Measurements from ENCODE around the gene PPARD.

Gene PPARD

DNA sequence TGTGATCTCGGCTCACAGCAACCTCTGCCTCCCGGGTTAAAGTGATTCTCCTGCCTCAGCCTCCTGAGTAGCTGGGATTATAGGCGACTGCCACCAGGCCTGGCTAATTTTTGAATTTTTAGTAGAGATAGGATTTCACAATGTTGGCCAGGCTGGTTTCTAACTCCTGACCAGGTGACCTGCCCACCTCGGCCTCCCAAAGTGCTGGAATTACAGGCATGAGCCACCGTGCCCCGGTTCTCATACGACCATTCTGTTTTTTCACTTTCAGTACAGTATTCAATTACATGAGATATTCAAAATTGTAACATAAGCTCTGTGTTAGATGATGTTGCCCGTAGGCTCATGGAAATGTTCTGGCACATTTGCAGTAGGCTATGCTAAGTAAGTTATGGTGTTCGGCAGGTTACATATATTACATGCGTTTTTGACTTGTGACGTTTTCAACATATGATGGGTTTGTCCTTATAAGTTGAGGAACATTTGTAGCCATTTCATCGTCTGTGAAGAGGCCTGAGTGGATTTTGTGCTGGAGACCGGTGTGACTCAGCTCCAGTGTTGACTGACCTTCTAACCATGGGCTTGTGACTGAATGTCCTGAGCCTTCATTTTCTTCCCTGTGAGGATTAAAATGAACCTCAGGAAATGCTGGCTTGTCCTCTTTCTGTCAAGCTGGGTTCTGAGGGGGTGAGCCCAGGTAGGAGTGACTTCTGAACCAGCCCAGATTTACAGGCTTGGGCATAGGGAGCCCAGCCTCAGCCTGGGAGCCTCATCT, 12.2 kb downstream of the PPARD start:
- no peak for DNase-seq (ENCODE audit: low read depth)

DNA sequence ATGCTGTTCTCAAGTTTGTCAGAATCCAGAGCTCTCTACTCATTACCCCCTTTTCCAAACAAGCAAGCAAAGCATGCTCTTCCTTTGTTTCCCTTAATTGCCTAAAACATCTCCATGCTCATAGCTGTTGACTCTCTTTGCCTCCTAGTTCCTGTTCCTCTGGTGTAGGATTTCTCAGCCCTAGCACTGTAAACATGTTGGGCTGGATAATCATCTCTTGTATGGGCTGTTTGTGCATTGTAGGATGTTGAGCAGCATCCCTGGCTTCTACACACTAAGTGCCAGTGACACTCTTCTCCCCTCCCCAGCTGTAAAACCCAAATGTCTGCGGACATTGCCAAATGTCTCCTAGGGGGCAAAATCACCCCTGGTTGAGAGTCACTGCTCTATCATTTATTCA, 14.0 kb downstream of the PPARD start:
- no peak for DNase-seq (ENCODE audit: low read depth)

DNA sequence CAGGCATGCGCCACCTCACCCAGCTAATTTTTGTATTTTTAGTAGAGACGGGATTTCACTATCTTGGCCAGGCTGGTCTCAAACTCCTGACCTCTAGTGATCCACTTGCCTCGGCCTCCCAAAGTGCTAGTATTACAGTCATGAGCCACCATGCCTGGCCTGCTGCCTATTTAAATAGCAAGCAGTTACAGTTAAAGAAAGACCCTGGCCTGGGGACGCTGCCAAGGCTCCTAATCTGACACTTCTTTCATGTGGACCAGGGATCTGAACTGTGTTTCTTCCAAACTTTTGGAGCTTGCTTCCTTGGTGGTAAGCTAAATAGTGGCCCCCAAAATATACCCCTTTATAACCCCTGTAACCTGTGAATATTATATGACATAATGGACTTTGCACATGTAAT, 15.3 kb downstream of the PPARD start:
- DNase-seq (ENCODE audit: low read depth): no peak

DNA sequence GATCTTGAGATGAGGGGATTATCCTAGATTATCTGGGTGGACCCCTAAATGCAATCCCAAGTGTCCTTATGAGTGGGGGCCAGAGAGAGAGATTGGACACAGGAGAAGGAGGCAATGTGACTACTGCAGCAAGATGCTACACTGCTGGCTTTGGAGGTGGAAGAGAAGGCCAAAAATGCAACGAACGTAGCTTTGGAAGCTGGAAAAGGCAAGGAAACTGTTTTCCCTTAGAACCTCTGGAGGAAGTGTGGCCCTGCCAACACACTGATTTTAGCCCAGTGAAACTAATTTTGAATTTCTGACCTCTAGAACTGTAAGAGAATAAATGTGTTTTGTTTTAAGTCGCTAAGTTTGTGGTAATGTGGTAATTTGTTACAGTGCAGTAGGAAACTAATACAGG, 15.7 kb downstream of the PPARD start:
- no peak for DNase-seq (ENCODE audit: low read depth)

DNA sequence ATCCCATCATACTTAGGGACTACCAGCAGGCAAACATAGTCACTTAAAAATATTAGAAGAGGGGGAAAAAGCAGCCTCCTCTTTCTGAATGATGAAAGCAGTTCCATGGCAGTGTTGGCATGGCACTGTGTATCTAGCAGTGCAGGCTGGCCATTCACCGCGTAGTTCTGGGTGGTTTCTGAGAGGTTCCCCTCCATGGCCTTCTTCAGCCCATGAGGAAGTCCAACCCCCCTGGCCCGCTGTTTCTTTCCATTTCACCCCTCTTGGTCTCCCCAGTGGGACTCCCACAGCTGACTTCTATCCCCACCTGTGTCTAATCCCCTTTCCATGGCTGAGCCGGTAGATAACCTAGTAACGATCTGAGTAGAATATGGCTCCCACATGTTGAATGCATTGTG, 17.0 kb downstream of the PPARD start:
- DNase-seq (ENCODE audit: low read depth): no peak

DNA sequence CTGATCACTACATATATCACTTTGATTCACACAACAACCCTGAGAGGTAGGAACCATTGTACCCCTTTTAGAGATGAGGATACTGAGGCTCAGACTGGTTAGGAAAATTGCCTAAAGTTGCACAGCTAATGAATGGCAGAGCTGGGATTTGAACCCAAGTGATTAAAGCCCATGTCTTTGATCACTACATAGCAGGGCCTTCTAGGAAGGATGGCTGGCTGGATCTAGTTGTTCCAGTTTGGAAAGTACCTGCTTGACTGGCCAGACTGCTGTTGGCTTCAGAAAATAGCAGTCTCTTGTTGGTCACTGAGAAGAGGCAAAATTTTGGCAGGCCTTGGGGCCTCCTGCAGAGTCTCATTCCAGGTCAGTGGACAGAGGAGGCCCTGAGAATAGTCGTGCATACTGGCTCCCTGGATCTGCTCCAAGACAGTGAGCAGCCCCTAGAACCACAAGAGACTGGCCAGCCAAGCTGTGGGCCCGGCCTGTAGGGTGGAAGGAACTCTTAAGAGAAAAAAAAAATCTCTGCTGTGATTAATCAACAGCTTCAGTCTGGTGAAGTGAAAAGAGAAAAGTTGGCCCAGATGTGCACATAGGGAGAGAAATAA, 17.5 kb downstream of the PPARD start:
- no peak for DNase-seq (ENCODE audit: low read depth)

DNA sequence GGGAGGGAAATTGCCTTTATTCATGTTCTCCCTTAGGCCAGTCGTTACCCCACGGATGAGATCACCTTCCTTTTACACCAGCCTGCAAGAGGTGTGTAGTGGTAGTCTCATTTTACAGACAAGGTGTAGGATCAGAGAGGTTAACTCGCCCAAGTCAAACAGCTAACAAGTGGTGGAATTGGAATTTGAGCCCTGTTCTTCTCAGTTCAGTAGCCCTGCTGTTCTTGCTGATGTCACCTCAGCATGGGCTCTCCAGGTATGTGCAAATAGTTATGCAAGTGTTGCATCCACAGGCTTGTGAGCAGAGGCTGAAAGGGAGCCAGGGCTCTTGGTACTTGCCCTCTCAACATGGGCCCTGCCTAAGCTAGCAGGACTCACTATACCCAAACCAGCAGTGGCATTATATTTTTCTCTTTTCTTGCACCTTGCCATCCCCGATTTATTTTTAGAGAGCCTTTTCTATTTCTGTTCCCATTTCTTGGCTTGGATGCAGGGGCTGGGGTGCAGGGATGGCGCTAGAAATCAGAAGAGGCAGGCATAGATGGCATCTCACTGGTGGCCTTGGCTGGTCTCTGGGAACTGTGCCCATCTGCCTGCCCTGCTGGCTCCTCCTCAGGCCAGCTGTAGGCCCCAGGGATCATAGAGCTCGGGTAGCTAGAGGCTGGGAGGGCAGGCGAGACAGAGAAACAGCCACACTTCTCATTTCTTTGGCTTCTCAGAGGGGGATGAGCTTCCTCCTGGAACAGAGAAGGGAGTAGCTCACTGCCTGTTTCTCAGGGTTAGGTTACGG, 18.2 kb downstream of the PPARD start:
- DNase-seq (ENCODE audit: low read depth): no peak

DNA sequence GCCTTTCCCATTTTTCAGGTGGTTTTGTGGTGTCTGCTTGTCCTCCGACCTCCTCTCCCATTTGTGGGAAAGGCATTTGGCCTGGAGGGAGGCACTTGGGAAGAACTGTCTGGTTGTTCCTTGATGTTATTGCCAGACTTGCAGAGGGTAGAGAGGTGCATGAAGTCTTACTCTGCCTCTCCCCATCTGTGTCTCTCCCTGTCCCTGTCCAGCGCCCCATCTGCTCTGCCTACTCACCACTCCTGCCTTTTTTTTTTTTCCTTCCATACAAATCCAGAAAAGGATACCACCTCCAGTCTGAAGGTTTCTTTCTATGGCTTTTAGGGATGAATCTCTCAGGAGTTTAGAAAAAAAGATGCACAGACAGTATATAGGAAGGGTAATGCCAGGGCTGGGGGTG, 19.8 kb downstream of the PPARD start:
- DNase-seq (ENCODE audit: low read depth): no peak

DNA sequence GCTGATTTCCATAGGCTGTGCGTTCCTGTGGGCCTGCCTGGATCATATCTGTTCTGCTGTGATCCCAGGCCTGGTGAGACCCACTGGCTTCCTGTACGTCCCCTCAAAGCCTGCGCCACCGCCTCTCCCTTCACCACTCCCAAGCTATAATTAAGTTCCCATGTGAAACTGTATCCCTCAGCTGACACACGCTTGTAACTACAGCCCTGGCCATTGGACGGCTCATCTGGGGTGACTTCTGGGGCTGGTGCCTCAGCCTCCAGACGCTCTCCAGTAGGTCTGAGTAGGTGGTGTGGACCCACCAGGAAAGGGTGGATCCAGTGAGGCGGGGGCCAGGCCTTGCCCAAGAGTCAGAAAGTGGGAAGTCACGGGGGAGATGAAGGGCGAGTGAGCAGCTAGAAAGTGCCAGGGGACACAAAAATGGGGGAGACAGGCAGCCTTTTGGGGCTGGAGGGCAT, 21.0 kb downstream of the PPARD start:
- no peak for DNase-seq (ENCODE audit: low read depth)

DNA sequence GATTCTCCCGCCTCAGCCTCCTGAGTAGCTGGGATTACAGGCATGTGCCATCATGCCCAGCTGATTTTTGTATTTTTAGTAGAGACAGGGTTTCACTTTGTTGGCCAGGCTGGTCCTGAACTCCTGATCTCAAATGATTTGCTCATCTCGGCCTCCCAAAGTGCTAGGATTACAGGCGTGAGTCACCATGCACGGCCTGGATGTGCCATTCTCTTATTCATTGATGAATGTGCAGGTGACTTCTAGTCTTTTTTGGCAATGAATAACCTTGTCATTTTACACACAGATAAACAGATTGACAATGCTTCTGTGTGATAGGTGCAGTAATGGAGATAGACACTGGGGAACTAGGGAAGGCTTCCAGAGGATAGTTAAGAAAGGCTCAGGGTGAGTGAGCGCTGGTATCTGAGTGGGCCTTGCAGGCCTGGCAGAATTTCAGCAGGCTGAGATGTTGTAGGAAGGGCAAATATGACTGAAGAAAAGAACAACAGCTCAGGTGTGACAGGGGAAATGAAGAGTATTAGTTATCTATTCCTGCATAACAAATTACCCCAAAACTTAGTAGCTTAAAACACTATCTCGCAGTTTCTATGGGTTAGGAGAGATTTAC, 23.3 kb downstream of the PPARD start:
- DNase-seq (ENCODE audit: low read depth): no peak

DNA sequence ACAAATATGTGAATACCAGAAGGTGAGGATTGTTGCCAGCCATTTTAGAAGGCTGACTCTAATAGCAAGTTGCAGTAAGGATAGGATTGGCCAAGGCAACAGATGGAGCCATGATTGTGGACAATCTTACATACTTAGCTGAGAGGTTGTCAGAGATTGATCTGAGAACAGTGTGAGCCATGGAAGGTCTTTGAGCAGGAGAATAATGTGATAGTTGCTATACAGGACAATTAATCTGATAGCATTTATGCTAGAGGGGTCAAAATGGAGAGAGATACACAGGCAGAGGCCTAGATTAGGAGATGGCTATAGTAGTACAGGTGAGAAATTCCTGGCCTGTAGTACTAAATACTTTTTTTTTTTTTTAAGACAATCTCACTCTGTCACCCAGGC, 23.8 kb downstream of the PPARD start:
- no peak for DNase-seq (ENCODE audit: low read depth)

DNA sequence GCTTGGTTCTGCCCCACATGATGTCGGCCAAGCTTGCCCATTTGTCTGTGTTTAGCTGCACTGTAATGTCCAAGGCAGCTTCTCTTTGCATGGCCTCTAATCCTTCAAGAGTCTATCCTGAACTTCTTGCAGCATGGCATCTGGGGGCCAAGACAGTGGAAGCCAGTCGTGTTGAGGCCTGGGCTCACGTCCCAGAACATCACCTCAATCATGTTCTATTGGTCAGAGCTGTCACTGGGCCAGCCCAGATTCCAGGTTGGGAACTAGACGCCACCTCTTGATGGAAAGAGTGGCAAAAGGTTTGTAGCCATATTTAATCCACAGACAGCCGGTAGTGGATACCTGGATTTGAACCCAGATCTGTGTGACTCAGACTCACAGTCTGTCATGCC, 25.3 kb downstream of the PPARD start:
- no peak for DNase-seq (ENCODE audit: low read depth)

DNA sequence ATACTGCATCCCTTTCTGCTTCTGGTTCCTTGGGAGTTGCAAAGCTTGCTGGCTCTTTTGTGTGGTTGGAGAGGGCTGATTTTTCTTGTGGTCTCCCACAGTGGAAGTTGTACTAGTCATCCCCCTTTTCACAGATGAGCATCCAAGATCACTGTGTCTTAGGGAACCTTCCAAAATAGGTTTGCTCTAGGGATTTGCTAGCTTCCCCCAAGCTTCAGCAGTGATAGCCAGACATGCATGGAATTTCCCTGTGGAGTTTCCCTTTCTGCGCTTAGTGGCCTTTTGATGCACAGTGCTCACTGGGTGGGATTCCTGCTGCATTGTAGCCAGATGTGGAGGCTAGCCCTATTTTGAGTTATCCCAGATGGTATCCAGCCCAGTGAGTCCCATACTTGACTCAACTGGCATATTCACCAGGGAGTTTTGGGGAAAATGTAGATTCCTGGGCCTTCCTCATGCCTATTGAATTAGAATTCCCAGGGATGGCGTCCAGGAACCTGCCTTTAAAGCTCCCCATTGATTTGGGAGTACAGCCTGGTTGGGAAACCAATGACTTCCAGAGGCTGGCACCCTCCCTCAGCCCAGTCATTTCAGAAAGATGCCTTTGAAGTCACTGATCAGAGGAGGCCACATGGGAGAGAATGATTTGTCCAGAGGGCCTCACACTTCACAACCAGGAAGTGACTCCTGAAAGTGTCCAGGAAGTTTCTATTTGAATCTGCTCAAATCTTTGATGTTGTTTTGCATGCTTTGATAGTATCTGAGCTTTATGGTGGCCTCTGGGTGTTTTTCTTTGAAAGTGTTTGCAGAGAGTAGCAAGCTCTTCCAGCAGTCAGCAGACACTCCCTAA, 25.9 kb downstream of the PPARD start:
- no peak for DNase-seq (ENCODE audit: low read depth)

DNA sequence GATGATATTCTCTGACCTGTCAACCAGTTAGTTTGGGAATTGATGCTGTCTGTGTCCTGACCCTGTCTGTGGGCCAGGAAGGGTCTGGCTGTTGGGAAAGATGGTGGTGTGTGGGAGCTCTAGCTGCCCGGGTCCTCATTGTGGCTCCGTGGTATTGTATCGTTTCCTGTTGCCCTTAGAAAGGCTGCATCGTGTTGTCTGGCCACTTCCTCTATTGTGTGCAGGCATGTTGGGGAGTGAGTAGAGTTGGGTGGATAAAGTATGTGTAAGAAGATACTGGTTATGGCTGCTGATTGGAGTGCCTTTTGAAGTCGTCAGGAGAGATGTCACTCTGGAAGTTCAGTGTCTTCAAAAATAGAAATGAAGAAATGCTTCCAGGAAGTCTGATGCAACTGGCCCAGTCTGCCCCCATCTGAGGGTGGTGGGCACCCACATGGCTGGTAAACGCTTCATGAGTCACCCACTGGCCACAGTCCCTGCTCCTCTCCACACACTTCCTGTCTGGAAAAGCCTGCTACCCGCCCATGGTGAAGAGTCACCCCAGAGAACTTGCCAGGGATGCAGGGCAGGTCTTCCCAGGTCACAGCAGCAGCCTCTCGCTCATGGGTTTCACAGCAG, 27.9 kb downstream of the PPARD start:
- DNase-seq (ENCODE audit: low read depth): no peak

DNA sequence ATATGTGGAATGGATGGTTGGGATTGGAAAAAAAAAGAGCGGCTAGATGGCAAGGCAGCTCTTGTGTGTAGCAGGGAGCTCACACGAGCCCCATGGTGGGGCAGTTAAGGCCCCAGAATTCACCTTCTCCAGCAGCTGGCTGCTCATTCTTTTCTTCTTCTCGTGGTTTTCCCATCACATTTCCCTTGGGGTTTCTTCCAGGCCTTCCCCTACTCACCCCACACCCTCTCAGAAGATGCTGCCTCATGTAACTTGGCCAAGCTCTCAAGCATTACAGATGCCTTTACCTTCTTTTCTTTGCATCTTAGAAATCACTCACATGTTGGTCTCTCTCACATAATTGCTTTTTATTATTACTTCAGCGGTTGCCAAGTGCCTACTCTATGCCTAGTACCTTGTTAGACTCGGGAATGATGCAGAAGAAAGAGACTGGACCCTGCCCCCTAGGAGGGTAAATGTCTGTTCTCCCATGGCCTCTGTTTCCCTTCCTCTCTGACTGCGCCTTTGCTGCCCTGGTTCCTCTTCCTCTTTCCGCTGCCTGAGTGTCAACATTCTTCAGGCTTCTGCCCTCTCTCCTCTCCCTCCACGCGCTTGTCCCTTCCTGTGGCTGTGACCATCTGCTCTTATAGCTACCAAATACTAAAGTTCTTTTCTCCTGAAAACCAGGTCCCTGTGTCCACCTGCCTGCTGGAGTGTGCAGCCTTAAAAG, 28.6 kb downstream of the PPARD start:
- no peak for DNase-seq (ENCODE audit: low read depth)

DNA sequence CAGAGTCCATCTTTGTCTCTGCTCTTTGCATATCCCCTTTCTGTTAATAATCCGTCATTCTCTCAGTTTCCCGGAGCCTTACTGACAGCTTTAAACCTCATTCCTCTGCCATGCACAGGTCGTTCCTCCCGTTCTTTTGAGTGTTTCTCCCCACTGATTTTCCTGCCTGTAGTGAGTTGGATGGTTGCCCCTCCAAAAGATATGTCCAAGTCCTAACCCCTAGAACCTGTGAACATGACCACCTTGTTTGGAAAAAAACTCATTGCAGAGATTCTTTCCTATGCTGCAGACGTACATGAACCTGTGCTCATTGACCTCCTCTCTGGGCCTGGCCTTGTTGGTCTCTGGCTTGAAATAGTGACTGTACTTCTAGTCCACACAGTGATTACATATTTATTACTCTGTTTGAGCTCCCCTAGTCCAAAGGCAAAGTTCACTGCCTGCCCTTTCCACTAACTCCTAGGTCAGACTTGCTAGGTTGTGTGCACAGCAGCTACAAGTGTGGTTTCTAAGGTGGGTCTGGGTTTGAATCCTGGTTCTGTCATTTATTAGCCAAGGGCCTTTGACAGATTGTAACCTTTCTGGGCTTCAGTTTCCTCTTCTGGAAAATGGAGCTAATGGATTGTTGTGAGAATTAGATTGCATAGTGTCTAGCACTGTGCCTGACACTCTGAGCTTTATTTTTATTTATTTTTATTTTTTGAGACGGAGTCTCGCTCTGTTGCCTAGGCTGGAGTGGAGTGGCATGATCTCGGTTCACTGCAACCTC, 29.3 kb downstream of the PPARD start:
- DNase-seq (ENCODE audit: low read depth): no peak

DNA sequence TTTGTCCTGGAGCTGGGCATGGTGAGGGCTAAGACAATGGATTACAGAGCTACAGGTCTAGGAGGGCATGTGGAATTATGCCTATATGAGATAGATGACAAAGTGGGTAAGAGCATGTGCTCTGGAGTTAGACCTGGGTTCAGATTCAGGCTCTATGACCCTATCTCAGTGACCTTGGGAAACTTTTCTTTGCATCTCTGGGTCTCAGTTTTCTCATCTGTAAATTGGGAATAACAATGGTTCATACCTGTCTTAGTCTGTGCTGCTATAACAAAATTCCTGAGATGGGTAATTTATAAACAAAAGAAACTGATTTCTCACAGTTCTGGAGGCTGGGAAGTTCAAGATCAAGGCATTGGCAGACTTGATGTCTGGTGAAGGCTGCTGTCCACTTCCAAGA, 30.3 kb downstream of the PPARD start:
- no peak for DNase-seq (ENCODE audit: low read depth)

DNA sequence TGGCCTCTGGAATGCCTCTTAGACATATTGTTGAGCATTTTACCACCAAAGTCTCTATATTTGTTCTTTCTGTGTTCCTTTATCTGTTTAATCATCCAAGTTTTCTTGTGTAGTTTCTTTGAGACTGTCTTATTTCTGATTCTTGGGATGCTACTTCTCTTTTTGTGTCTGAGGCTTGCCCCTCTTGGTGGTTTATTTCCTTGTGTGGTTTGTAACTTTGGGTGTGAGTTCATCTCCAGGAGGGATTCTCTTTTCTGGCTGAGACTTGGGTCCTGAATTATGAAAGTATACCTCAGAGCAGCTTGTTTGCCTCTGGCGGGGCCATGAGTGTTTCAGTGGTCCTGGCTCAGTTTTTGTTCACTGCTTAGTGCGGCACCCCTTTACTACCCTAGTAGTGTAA, 33.9 kb downstream of the PPARD start:
- DNase-seq (ENCODE audit: low read depth): no peak

DNA sequence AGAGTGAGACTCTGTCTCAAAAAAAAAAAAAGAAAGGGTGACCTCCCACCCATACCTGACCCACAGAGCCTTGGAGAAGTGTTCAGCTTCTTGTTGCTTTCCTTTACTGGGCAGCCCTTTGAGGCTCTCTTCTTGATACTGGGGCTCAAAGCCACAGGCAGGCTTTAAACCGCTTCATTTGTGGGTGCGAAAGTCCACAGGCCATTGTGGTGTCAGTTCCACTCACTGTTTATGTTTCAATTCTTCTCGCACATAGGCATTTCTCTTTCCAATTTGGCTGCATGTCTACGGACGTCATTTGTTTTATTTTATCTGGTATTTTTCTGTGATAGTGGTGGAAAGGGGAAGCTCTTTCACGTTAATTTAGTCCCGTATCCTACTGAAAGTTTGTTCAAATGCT, 34.6 kb downstream of the PPARD start:
- no peak for DNase-seq (ENCODE audit: low read depth)

DNA sequence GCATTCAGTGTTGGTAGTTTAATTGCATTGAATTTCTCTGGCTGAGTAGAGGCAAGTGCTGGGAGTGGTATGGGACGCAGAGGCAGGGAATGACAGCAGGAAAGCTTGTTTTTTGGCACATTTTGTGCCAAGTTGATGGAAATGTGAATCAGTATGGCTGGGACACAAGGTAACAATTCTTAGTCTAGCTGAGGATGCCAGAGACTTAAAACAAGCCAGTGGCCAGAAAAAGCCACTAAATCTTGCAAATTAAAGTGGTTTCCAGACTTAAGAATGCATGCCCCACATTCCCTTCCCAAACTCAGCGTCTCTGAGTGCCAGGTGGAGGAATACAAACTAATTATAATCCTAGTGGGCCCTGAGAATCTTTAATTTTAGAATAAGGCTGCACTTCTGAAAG, 35.9 kb downstream of the PPARD start:
- no peak for DNase-seq (ENCODE audit: low read depth)

Measured in activated T-helper 1 cell treated with Interleukin-2 at 50 U/mL for 16 hours (primary cell).